Adrenal gland (tissue), 12 donors: ENCODE results near the gene SNX2. TPM values are rescaled to one million over a fixed set of nuclear protein-coding genes. Genes with fewer than 3 reads are reported as not detected.
A peak's percentile ranks its signal among the peaks of the same experiment; 100 is the strongest.

Source experiments
- DNase-seq, 7 donors: peaks; one replicate each; pipeline ENCODE4 v3.0.0-alpha.2; 2019 to 2020
- H3K27ac ChIP-seq, 5 donors: fragments of 200-600 bp; sonication (generic) in 4 of 5; 1 replicate in 3 of 5; 2 replicates in 2 of 5; pipeline versions ENCODE4 v1.5.1 to v1.8.0; 2016 to 2020; ENCODE audit warnings: mild to moderate bottlenecking in 1 of 5
- H3K27me3 ChIP-seq: fragments of 200-600 bp; 2 replicates; pipeline ENCODE4 v1.8.0; 2021
- H3K36me3 ChIP-seq, 2 donors: fragments of 200-600 bp; replicated peaks in 1 of 2; 1 replicate in 1 of 2; 2 replicates in 1 of 2; pipeline versions ENCODE4 v1.5.1 to v1.8.0; 2018 to 2022
- H3K4me1 ChIP-seq, 2 donors: fragments of 200-600 bp; replicated peaks in 1 of 2; 1 replicate in 1 of 2; 2 replicates in 1 of 2; pipeline versions ENCODE4 v1.5.1 to v1.8.0; 2018 to 2021
- H3K4me3 ChIP-seq, 4 donors: fragments of 200-600 bp; sonication (generic) in 3 of 4; one replicate each; pipeline ENCODE4 v1.5.1; 2016 to 2018
- H3K9me3 ChIP-seq, 3 donors: fragments of 200-600 bp; sonication (generic) in 1 of 3; replicated peaks in 1 of 3; 1 replicate in 2 of 3; 2 replicates in 1 of 3; pipeline versions ENCODE4 v1.5.1 to v1.8.0; 2016 to 2021
- POLR2A ChIP-seq, 2 donors: fragments of 450-650 bp; IDR thresholded peaks; one replicate each; pipeline ENCODE4 v1.6.1; 2017; ENCODE audit warnings: antibody characterized with exemption in 2 of 2, mild to moderate bottlenecking in 2 of 2, moderate library complexity in 1 of 2
- WGBS, 4 donors: extraction: QIAGEN DNeasy Blood & Tissue Kit in 2 of 4; methylation state at CpG; one replicate each; pipeline versions ENCODE4 v1.1.5 to v1.1.7; 2013 to 2017; 5-methylcytosine and 5-hydroxymethylcytosine counted together
- intact Hi-C, 2 donors: fragments of 100-400 bp; cut with DNase I; formaldehyde crosslinking; loops; one replicate each; pipeline versions ENCODE4 v1.14.1 to v1.15.0; 2022 to 2023
- polyA plus RNA-seq, 3 donors: library from polyadenylated mRNA; stranded (reverse); fragments of 200-250 nt in 2 of 3; fragments of 350-450 nt in 1 of 3; fragmentation: Illumina TruSeq in 1 of 3; extraction: RNeasy Lipid Tissue Mini Kit (QIAGEN cat#74804) in 1 of 3; gene quantifications; one replicate each; pipeline ENCODE4 v1.2.3, GENCODE V29; 2013 to 2014
- total RNA-seq, 9 donors: library from RNA; depleted of rRNA in 4 of 9; stranded (reverse); fragments of >200 nt in 4 of 9; fragments of 120-200 nt in 1 of 9; fragmentation: NEBNext Ultra II Directional in 1 of 9; extraction: Animal tissue kit (Norgen Biotek cat#: 25700) in 1 of 9; gene quantifications; one replicate each; pipeline versions ENCODE4 v1.1.0 to v1.2.4, GENCODE V29; 2013 to 2023
- TF ChIP-seq, protein P1 (sequence below), 6 experiments: fragments of 450-650 bp in 4 of 6; fragments of 200-600 bp in 2 of 6; sonication (generic) in 1 of 6; IDR thresholded peaks; 1 replicate in 5 of 6; 2 replicates in 1 of 6; pipeline versions ENCODE4 v1.5.1 to v1.8.0; 2016 to 2021; ENCODE audit warnings: antibody characterized with exemption in 6 of 6, mild to moderate bottlenecking in 2 of 6, moderate library complexity in 1 of 6
- donor health status: healthy with polysubstance abuse.
- donor health status: Bipolar disorder and iron deficiency.
- donor health status: DM: yes; HTN: yes; CAD: no.
- donor health status: DM: no; HTN: no; CAD: no.
- donor health status: DM: no; HTN: no; CAD: no.
- donor health status: DM: yes; HTN: yes; CAD: no.

SNX2 gene
- total and polyA plus RNA-seq, 12 donors: 14.7 to 97.2 (median 67.0) TPM

DNA sequence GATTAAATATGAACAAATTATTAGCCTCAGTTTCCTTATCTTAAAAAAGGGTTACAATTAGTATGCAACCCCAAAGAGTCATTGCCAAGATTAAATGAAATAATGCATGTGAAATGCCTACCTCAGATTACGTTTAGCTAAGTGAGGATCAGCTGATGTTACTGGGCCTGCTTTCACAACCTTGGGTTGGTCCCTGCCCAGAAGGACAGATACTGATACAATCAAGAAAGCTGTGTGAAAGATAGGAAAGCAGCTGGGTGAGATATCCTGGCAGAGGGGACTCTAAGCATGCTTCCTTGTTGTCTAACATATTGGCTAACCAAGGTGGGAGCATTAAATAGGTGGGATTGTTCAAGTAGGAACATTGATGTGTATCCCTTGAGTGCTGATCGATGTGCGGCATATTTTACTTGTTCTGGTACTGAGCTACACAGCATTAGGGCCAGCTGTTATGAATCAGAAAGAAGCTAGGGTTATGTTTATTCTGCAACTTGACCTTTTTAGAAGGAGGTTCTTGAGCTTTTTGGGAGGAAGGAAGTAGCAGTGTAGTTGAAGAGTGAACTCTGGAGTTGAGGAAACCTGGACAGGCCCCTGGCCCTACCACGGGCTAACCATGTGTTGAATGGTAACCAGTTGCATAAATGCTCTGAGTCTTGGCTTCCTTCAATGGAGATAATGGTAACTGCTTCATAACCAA lies 99.4 kb downstream of the SNX2 start:
- H3K36me3 ChIP-seq: no peaks in the 10 kb centered on the region
- H3K4me1 ChIP-seq: no peaks in the 10 kb centered on the region
- intact Hi-C loops: no loop called here
- DNase-seq: peak in 2 of 7 donors; percentile 13 to 31
- H3K4me3 ChIP-seq: no peak overlapping the region
- 70 to 80% (median 72%) methylated on average over 4 of the region's 4 CpGs for WGBS, 4 donors
- no peaks in the 10 kb centered on the region for H3K9me3 ChIP-seq
- H3K27me3 ChIP-seq: no peaks in the 10 kb centered on the region
- TF ChIP-seq POLR2A (IDR thresholded peaks at IDR 0.05): no peak
- TF ChIP-seq, protein P1, sequence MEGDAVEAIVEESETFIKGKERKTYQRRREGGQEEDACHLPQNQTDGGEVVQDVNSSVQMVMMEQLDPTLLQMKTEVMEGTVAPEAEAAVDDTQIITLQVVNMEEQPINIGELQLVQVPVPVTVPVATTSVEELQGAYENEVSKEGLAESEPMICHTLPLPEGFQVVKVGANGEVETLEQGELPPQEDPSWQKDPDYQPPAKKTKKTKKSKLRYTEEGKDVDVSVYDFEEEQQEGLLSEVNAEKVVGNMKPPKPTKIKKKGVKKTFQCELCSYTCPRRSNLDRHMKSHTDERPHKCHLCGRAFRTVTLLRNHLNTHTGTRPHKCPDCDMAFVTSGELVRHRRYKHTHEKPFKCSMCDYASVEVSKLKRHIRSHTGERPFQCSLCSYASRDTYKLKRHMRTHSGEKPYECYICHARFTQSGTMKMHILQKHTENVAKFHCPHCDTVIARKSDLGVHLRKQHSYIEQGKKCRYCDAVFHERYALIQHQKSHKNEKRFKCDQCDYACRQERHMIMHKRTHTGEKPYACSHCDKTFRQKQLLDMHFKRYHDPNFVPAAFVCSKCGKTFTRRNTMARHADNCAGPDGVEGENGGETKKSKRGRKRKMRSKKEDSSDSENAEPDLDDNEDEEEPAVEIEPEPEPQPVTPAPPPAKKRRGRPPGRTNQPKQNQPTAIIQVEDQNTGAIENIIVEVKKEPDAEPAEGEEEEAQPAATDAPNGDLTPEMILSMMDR (IDR thresholded peaks at IDR 0.05): no peak
- H3K27ac ChIP-seq: peak overlapping the region in 1 of 5 donors; percentile 20

DNA sequence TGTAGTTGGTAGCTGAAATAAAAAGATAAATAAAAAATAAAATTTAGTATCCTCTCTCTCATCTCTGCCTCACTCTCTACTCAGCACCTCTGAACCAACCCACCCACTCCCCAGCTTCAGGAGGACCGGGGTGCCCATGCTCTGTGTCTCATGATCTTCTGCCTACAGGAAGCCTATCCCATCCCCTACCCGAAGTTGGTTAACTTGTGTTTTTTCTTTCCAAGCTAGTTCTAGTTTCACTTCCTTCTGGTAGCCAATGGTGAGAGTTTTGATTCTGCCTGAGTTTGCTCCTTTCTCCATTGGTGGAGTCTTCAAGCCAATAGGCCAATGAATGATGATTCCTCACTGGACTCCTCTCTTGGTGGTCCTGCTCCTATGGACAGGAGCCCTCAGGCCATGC lies 102.6 kb downstream of the SNX2 start:
- WGBS, 4 donors: 67 to 79% (median 77%) methylated on average over 2 of the region's 2 CpGs
- Histone ChIP-seq H3K27ac (no peak overlapping the region), H3K36me3 (no peaks in the 10 kb centered on the region), H3K4me1 (peaks cover 2 to 3% of the 10 kb centered on the region in 2 donors), H3K27me3 (no peaks in the 10 kb centered on the region), H3K4me3 (no peak overlapping the region), H3K9me3 (no peaks in the 10 kb centered on the region)
- no peak for TF ChIP-seq POLR2A (IDR thresholded peaks at IDR 0.05)
- TF ChIP-seq, protein P1 (IDR thresholded peaks at IDR 0.05): no peak
- no peak for DNase-seq
- intact Hi-C loops: no loop called here

DNA sequence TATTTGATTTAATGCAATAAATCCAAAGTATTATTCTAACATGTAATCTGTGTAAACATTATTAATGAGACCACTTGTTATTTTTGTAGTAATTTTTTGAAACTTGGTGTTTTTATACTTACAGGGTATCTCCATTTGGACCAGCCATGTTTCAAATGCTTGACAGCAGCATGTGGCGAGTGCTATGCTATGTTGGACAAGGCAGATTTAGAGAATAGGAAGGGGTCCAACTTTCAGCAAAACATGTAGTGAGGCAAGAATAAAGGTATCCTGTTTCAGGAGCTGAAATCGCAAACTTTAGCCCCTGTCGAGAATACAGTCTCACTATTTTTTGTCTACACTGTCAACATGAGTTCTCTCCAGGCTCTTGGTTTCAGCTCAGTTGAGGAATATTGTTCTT lies 104.2 kb downstream of the SNX2 start:
- Histone ChIP-seq H3K9me3 (no peaks in the 10 kb centered on the region), H3K27me3 (no peaks in the 10 kb centered on the region), H3K4me1 (peaks cover 4 to 9% of the 10 kb centered on the region in 2 donors), H3K27ac (no peak overlapping the region), H3K4me3 (no peak overlapping the region), H3K36me3 (no peaks in the 10 kb centered on the region)
- 91 to 100% (median 95%) methylated on average over 3 of the region's 3 CpGs for WGBS, 4 donors
- no peak for DNase-seq
- TF ChIP-seq POLR2A (IDR thresholded peaks at IDR 0.05): no peak
- TF ChIP-seq, protein P1 (IDR thresholded peaks at IDR 0.05): no peak
- intact Hi-C loops: no loop called here

Other genes starting within 250 kb of the SNX2 start
- gene SNX24, start 70.5 kb downstream of the SNX2 start, total RNA-seq: 10 to 100 TPM in 8 of 9 donors, 1 to 10 TPM in 1; 5.0 to 28.2 (median 15.1) TPM
- gene SNX24, start 70.5 kb downstream of the SNX2 start, polyA plus RNA-seq: 10 to 100 TPM in 2 of 3 donors, 1 to 10 TPM in 1; 8.5 to 20.0 (median 12.1) TPM